ENCODE results near the gene TLE5. TPM values are rescaled to one million over a fixed set of nuclear protein-coding genes. Genes with fewer than 3 reads are reported as not detected.
A peak's percentile ranks its signal among the peaks of the same experiment; 100 is the strongest.

TLE5 gene
- polyA plus RNA-seq, 2 of the 4 experiments (the other 2 are of a cell fraction) = 171 to 216 TPM

DNA sequence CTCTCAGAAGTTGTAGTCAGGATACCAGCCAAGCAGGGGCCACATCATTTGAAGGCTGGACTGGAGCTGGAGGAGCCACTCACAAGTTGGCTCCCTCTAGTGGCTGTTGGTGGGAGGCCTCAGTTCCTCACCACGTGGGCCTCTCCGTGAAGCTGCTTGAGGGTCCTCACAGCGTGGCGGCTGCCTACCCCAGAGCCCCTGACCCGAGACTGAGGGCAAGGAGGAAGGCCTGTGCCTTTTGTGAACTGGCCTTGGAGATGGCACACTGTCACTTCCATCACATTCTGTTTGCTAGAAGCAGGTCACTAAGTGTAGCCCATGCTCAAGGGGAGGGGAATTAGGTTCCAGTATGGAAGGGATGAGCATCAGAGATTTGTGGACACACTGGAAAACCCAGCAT lies 46.5 kb upstream of the TLE5 start:
- ATAC-seq (peak; percentile 67 to 77), DNase-seq (ENCODE audit: low read depth in 1 of 2, low spot score in 1 of 2) (peak in 1 of 2 experiments; percentile 55), FAIRE-seq (no peak)
- ChIA-PET POLR2A (interaction anchor here (1.1 kb wide), 1 partner anchor 158 kb away, joined by 3 read pairs; no protein-coding TSS in a partner anchor), CTCF (interaction anchor here (1.0 to 11.6 kb wide), 19 partner anchors 8 to 157 kb away, joined by 3 to 127 read pairs (median 5); no protein-coding TSS in a partner anchor)
- H3K27ac ChIP-seq = no peak overlapping the region
- no peak overlapping the region for H3K4me3 ChIP-seq
- H3K4me1 ChIP-seq = 0 out of 3 replicates have a peak, but pooled peaks cover under 1% of the 10 kb centered on the region
- TF ChIP-seq NFE2L2 (conservative IDR thresholded peaks at IDR 0.05; ENCODE audit: low read length) = no peak
- peak; percentile 32; the same call in 1 of the 3 replicates for TF ChIP-seq SMC3 (IDR thresholded peaks at IDR 0.05)
- no peak for TF ChIP-seq CBX8 (IDR thresholded peaks at IDR 0.05)
- no peak for TF ChIP-seq SREBF2 (IDR thresholded peaks at IDR 0.05)
- TF ChIP-seq EHMT2 (IDR thresholded peaks at IDR 0.05; ENCODE audit: low read depth) = no peak
- TF ChIP-seq ZC3H11A (IDR thresholded peaks at IDR 0.05) = no peak
- no peak for TF ChIP-seq NPAS2 (CRISPR knock-in tag; IDR thresholded peaks at IDR 0.05; ENCODE audit: borderline replicate concordance)
- peak in 1 of 2 experiments; percentile 39; a peak in 3 of 5 replicates for TF ChIP-seq RAD21 (conservative IDR thresholded peaks at IDR 0.05 in 1 of 2, IDR thresholded peaks at IDR 0.05 in 1 of 2)
- TF ChIP-seq, protein P1, sequence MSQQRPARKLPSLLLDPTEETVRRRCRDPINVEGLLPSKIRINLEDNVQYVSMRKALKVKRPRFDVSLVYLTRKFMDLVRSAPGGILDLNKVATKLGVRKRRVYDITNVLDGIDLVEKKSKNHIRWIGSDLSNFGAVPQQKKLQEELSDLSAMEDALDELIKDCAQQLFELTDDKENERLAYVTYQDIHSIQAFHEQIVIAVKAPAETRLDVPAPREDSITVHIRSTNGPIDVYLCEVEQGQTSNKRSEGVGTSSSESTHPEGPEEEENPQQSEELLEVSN (IDR thresholded peaks at IDR 0.05; ENCODE audit: borderline replicate concordance, low read depth) = 0 out of 2 replicates have a peak, but pooled peaks have one; percentile 29
- peak; percentile 59 for TF ChIP-seq CTCF (IDR thresholded peaks at IDR 0.05)
- no peak for TF ChIP-seq ELK1 (IDR thresholded peaks at IDR 0.05; ENCODE audit: low read depth, low read length)
- TF ChIP-seq, protein P2, sequence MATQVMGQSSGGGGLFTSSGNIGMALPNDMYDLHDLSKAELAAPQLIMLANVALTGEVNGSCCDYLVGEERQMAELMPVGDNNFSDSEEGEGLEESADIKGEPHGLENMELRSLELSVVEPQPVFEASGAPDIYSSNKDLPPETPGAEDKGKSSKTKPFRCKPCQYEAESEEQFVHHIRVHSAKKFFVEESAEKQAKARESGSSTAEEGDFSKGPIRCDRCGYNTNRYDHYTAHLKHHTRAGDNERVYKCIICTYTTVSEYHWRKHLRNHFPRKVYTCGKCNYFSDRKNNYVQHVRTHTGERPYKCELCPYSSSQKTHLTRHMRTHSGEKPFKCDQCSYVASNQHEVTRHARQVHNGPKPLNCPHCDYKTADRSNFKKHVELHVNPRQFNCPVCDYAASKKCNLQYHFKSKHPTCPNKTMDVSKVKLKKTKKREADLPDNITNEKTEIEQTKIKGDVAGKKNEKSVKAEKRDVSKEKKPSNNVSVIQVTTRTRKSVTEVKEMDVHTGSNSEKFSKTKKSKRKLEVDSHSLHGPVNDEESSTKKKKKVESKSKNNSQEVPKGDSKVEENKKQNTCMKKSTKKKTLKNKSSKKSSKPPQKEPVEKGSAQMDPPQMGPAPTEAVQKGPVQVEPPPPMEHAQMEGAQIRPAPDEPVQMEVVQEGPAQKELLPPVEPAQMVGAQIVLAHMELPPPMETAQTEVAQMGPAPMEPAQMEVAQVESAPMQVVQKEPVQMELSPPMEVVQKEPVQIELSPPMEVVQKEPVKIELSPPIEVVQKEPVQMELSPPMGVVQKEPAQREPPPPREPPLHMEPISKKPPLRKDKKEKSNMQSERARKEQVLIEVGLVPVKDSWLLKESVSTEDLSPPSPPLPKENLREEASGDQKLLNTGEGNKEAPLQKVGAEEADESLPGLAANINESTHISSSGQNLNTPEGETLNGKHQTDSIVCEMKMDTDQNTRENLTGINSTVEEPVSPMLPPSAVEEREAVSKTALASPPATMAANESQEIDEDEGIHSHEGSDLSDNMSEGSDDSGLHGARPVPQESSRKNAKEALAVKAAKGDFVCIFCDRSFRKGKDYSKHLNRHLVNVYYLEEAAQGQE (IDR thresholded peaks at IDR 0.05) = no peak
- TF ChIP-seq, protein P3, sequence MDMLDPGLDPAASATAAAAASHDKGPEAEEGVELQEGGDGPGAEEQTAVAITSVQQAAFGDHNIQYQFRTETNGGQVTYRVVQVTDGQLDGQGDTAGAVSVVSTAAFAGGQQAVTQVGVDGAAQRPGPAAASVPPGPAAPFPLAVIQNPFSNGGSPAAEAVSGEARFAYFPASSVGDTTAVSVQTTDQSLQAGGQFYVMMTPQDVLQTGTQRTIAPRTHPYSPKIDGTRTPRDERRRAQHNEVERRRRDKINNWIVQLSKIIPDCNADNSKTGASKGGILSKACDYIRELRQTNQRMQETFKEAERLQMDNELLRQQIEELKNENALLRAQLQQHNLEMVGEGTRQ (IDR thresholded peaks at IDR 0.05) = peak; percentile 33
- no peak for TF ChIP-seq NR3C1 (IDR thresholded peaks at IDR 0.05)
- TF ChIP-seq MAX (IDR thresholded peaks at IDR 0.05) = peak; percentile 84
- WGBS (ENCODE audit: missing lambda C conversion rate) = 41% methylated on average over 5 of the region's 5 CpGs
- H3K4me2 ChIP-seq = no peak overlapping the region
- H3K9me3 ChIP-seq = no peaks in the 10 kb centered on the region

DNA sequence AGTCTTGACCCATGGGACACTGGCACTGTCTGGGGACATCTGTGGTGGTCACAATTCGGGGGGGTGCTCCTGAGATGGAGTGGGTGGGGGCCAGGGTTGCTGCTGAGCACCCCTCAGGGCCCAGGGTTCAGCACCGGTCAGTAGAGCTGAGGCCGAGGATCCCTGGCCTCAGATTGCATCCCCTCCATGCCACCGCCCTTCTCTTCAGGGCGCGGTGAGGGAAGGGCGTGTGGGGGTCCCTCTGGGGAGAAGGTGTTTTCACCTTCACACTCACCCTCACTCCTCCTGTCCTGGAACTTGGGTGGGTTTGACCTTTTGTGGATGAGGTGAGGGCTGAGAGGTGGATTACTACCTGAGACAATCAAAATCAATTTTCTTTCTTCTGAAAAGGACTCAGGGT lies 45.4 kb upstream of the TLE5 start:
- ChIA-PET CTCF (interaction anchor here (0.6 to 11.6 kb wide), 12 partner anchors 10 to 156 kb away, joined by 3 to 127 read pairs (median 6); no protein-coding TSS in a partner anchor), POLR2A (no interaction called here)
- no peak for ATAC-seq
- Histone ChIP-seq H3K4me1 (0 out of 3 replicates have a peak, but pooled peaks cover 4% of the 10 kb centered on the region), H3K27ac (no peak overlapping the region), H3K9me3 (no peaks in the 10 kb centered on the region), H3K4me3 (no peak overlapping the region), H3K4me2 (no peak overlapping the region)
- no peak for DNase-seq (ENCODE audit: low read depth in 1 of 2, low spot score in 1 of 2)
- WGBS (ENCODE audit: missing lambda C conversion rate) = 95% methylated on average over 3 of the region's 7 CpGs
- no peak for TF ChIP-seq CBX8 (IDR thresholded peaks at IDR 0.05)
- no peak for TF ChIP-seq SMC3 (IDR thresholded peaks at IDR 0.05)
- TF ChIP-seq, protein P1 (IDR thresholded peaks at IDR 0.05; ENCODE audit: borderline replicate concordance, low read depth) = no peak
- no peak for TF ChIP-seq HOXB5 (CRISPR knock-in tag; IDR thresholded peaks at IDR 0.05)
- no peak for TF ChIP-seq TFCP2L1 (CRISPR knock-in tag; IDR thresholded peaks at IDR 0.05)
- no peak for TF ChIP-seq KDM5A (IDR thresholded peaks at IDR 0.05)
- no peak for TF ChIP-seq POLR2A (IDR thresholded peaks at IDR 0.05; ENCODE audit: low read length)
- TF ChIP-seq NPAS2 (CRISPR knock-in tag; IDR thresholded peaks at IDR 0.05; ENCODE audit: borderline replicate concordance) = no peak
- TF ChIP-seq, protein P4, sequence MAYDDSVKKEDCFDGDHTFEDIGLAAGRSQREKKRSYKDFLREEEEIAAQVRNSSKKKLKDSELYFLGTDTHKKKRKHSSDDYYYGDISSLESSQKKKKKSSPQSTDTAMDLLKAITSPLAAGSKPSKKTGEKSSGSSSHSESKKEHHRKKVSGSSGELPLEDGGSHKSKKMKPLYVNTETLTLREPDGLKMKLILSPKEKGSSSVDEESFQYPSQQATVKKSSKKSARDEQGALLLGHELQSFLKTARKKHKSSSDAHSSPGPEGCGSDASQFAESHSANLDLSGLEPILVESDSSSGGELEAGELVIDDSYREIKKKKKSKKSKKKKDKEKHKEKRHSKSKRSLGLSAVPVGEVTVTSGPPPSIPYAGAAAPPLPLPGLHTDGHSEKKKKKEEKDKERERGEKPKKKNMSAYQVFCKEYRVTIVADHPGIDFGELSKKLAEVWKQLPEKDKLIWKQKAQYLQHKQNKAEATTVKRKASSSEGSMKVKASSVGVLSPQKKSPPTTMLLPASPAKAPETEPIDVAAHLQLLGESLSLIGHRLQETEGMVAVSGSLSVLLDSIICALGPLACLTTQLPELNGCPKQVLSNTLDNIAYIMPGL (CRISPR knock-in tag; IDR thresholded peaks at IDR 0.05; ENCODE audit: borderline replicate concordance) = no peak
- TF ChIP-seq ZNF302 (CRISPR knock-in tag; IDR thresholded peaks at IDR 0.05) = no peak
- TF ChIP-seq ZSCAN20 (CRISPR knock-in tag; IDR thresholded peaks at IDR 0.05) = no peak
- no peak for FAIRE-seq
